Measurements from ENCODE around the gene GAB3. TPM values are rescaled to one million over a fixed set of nuclear protein-coding genes. Genes with fewer than 3 reads are reported as not detected.

The GAB3 gene
- total RNA-seq, 1 experiment from 2014 or later, result 0.69 TPM

DNA sequence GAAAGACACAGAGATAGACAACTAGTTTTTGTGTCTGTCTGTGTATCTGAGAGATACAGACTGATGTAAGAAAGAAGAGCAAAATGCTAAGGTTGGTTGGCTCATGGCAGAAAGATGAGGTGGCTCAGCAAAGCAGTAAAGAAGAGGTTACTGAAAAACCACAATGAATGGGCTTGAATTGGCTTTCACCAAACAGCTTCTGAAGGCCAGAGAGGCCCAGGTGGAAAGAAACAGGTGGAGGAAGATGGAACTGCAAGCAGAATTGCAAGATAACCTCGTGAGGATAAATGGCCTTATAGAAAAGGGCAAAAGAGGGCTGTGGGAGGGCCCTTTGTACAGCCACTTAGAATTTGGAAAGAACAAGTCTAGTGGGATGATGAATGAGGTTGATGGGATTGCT is 39.6 kb downstream of the GAB3 start:
- BruUV-seq (replicated peaks), result no TSS peak
- H3K36me3 ChIP-seq (ENCODE audit: control insufficient read depth in 1 of 2, insufficient read depth in 2 of 2, low read length in 2 of 2), result no peaks in the 10 kb centered on the region
- ChIA-PET RAD21 (ENCODE audit: low non-redundant PET in 1 of 2, low total read pairs in 2 of 2, uncharacterized antibody in 2 of 2, unreplicated experiment in 2 of 2) (no interaction called here), CTCF (no interaction called here), POLR2A (no interaction called here)
- no peaks in the 10 kb centered on the region for H3K9me3 ChIP-seq (ENCODE audit: control insufficient read depth in 1 of 2, insufficient read depth in 1 of 2, low read depth in 1 of 2, low read length in 2 of 2)
- intact Hi-C loops (cut with micrococcal nuclease), result loop anchor here (10.0 kb wide), 1 partner anchor 134 kb away; no protein-coding TSS in a partner anchor
- H3K4me3 ChIP-seq (replicated peaks in 1 of 2; ENCODE audit: low read depth in 1 of 2, low read length in 2 of 2), result no peak overlapping the region
- TF ChIP-seq ELF1 (IDR thresholded peaks at IDR 0.05; ENCODE audit: borderline replicate concordance, low read depth) (no peak), FOSL1 (IDR thresholded peaks at IDR 0.05; ENCODE audit: low read depth) (no peak), SIN3A (IDR thresholded peaks at IDR 0.05; ENCODE audit: low read depth) (no peak), YY1 (IDR thresholded peaks at IDR 0.05; ENCODE audit: extremely low read depth, insufficient replicate concordance, low read depth, low read length) (no peak), ZNF274 (IDR thresholded peaks at IDR 0.05; ENCODE audit: low read depth, low read length) (no peak)
- no peaks in the 10 kb centered on the region for H3K79me2 ChIP-seq (ENCODE audit: insufficient read depth, low read length)
- no peak for DNase-seq (ENCODE audit: low read depth, low spot score)
- no peak overlapping the region for H2AFZ ChIP-seq (ENCODE audit: low read depth, low read length, poor library complexity, severe bottlenecking)
- H4K20me1 ChIP-seq (ENCODE audit: insufficient read depth), result no peaks in the 10 kb centered on the region
- no peak overlapping the region for H3K9ac ChIP-seq (ENCODE audit: low read length)
- no peaks in the 10 kb centered on the region for H3K27me3 ChIP-seq (ENCODE audit: insufficient read depth, low read length)
- ATAC-seq, result no peak
- no peak overlapping the region for H3K4me2 ChIP-seq (ENCODE audit: low read length)
- H3K27ac ChIP-seq (ENCODE audit: low read depth, low read length), result no peak overlapping the region
- H3K9me2 ChIP-seq (ENCODE audit: insufficient read depth), result no peaks in the 10 kb centered on the region
- no peaks in the 10 kb centered on the region for H3K4me1 ChIP-seq (ENCODE audit: control insufficient read depth in 1 of 2, insufficient read depth in 2 of 2, low read length in 2 of 2)

DNA sequence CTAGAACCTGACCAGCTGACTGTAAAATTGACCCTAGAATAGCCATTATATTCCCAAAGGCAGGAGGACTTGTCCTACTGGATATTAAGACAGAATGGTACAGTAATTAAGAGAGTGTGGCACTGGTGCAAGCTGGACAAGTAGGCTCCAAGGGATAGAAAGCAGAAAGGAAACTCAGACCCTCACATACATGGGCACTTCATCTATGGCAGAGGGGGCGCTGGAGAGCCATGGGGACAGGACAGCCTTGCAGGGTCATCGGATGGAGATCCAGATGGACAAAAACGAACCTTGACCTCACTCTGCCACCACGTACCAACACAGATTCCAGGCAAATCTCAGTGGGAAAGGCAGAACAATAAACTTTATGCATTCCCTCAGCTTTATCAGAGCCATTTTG is 40.6 kb downstream of the GAB3 start:
- H4K20me1 ChIP-seq (ENCODE audit: insufficient read depth), result no peaks in the 10 kb centered on the region
- H3K27ac ChIP-seq (ENCODE audit: low read depth, low read length), result no peak overlapping the region
- intact Hi-C loops (cut with micrococcal nuclease), result loop anchor here (10.0 kb wide), 1 partner anchor 134 kb away; no protein-coding TSS in a partner anchor
- RAD21 ChIA-PET (ENCODE audit: low non-redundant PET in 1 of 2, low total read pairs in 2 of 2, uncharacterized antibody in 2 of 2, unreplicated experiment in 2 of 2), result no interaction called here
- no peak for DNase-seq (ENCODE audit: low read depth, low spot score)
- H3K9me3 ChIP-seq (ENCODE audit: control insufficient read depth in 1 of 2, insufficient read depth in 1 of 2, low read depth in 1 of 2, low read length in 2 of 2), result no peaks in the 10 kb centered on the region
- TF ChIP-seq, protein P1, sequence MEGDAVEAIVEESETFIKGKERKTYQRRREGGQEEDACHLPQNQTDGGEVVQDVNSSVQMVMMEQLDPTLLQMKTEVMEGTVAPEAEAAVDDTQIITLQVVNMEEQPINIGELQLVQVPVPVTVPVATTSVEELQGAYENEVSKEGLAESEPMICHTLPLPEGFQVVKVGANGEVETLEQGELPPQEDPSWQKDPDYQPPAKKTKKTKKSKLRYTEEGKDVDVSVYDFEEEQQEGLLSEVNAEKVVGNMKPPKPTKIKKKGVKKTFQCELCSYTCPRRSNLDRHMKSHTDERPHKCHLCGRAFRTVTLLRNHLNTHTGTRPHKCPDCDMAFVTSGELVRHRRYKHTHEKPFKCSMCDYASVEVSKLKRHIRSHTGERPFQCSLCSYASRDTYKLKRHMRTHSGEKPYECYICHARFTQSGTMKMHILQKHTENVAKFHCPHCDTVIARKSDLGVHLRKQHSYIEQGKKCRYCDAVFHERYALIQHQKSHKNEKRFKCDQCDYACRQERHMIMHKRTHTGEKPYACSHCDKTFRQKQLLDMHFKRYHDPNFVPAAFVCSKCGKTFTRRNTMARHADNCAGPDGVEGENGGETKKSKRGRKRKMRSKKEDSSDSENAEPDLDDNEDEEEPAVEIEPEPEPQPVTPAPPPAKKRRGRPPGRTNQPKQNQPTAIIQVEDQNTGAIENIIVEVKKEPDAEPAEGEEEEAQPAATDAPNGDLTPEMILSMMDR (IDR thresholded peaks at IDR 0.05 in 2 of 3, conservative IDR thresholded peaks at IDR 0.05 in 1 of 3; ENCODE audit: borderline replicate concordance in 1 of 3, insufficient read depth in 1 of 3, low read depth in 2 of 3, low read length in 2 of 3), result peak in 2 of 3 experiments; percentile 20; a peak in 1 of 6 replicates
- no peak for TF ChIP-seq EZH2 (IDR thresholded peaks at IDR 0.05)
- H3K4me2 ChIP-seq (ENCODE audit: low read length), result no peak overlapping the region
- no peaks in the 10 kb centered on the region for H3K79me2 ChIP-seq (ENCODE audit: insufficient read depth, low read length)
- H3K9ac ChIP-seq (ENCODE audit: low read length), result no peak overlapping the region
- no peaks in the 10 kb centered on the region for H3K9me2 ChIP-seq (ENCODE audit: insufficient read depth)
- POLR2A ChIA-PET, result no interaction called here
- H2AFZ ChIP-seq (ENCODE audit: low read depth, low read length, poor library complexity, severe bottlenecking), result no peak overlapping the region
- H3K27me3 ChIP-seq (ENCODE audit: insufficient read depth, low read length), result no peaks in the 10 kb centered on the region
- H3K4me1 ChIP-seq (ENCODE audit: control insufficient read depth in 1 of 2, insufficient read depth in 2 of 2, low read length in 2 of 2), result no peaks in the 10 kb centered on the region
- BruUV-seq (replicated peaks), result no TSS peak
- H3K4me3 ChIP-seq (replicated peaks in 1 of 2; ENCODE audit: low read depth in 1 of 2, low read length in 2 of 2), result no peak overlapping the region
- no peaks in the 10 kb centered on the region for H3K36me3 ChIP-seq (ENCODE audit: control insufficient read depth in 1 of 2, insufficient read depth in 2 of 2, low read length in 2 of 2)
- CTCF ChIA-PET, result no interaction called here
- no peak for ATAC-seq

All from HCT116 (cell line).